GM18951 (cell line): Measurements from ENCODE around the gene RALBP1.
"Not testable (repeated sequence)": the region's sequence is repeated elsewhere in the genome, so short reads cannot be mapped to it uniquely, and the experiment has no call there.

ENCODE experiments used
- POLR2A ChIP-seq: IDR thresholded peaks from 4 replicates; pipeline ENCODE4 v1.6.1; 2011; ENCODE audit warnings: mild to moderate bottlenecking; ENCODE audit not compliant: insufficient read length, insufficient read depth; ENCODE audit errors: extremely low read depth
- in situ Hi-C: fragments of 300-500 bp; cut with MboI; formaldehyde crosslinking; loops from one replicate; pipeline ENCODE4 v1.12.0; 2022; ENCODE audit warnings: low sequenced_read_pairs, mixed read lengths, inconsistent platforms; ENCODE audit not compliant: unreplicated experiment

Gene RALBP1

GRCh38 chr18:9444549-9444948 is 30.8 kb upstream of the RALBP1 start:
- no peak for TF ChIP-seq POLR2A
- in situ Hi-C loops: no loop called here

DNA sequence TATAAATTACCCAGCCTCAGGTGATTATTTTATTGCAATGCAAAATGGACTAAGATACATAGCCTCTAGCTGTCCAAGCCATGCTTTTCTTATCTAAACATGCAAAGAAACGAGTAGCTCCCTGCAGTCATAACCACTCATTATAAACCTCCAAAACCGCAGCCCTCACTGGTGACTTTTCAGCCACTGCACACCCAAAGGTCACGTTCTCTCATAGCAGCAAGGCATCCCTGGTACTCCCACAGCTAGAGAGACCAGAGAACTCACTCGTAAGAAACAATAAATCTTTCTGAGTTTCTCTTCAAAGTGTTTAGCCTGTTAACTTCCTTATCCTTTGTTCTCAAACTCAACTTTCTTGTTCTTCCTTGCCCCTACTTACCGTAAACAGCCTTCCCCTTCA is 28.5 kb upstream of the RALBP1 start:
- TF ChIP-seq POLR2A: no peak
- in situ Hi-C loops: no loop called here

DNA sequence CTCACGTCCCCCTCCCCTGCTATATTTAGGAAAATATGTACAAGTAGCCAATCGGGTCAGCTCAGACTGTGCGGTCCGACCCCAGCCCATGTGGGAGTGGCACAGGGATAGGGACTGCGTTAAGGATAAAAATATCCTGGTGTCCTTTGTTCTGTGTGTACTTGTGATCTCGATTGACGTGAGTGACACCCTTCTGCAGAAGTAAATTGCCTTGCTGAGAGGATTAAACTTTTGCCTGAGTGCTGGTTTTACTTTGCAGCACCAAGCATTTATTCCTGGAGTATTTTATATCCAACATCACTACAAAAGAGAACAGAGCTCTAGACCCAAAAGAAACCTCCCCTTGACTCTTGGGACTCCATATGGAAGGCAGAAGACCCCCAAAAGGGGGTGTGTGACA is 28.0 kb upstream of the RALBP1 start:
- TF ChIP-seq POLR2A: no peak
- in situ Hi-C loops: no loop called here

- TF ChIP-seq POLR2A: no peak
- in situ Hi-C loops: no loop called here
These were observed 25.5 kb upstream of the RALBP1 start for GRCh38 chr18:9449600-9450414.

DNA sequence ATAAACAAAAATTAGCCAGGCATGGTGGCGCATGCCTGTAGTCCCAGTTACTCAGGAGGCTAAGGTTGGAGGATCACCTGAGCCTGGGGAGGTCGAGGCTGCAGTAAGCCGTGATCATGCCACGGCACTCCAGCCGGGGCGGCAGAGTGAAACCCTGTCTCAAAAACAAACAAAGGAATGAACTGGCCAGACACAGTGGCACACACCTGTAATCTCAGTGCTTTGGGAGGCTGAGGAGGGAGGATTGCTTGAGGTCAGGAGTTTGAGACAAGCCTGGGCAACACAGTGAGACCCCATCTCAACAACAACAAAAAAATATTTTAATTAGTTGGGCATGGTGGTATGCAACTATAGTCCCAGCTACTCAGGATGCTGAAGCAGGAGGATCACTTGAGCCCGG is 24.4 kb upstream of the RALBP1 start:
- in situ Hi-C loops: not testable (repeated sequence)

DNA sequence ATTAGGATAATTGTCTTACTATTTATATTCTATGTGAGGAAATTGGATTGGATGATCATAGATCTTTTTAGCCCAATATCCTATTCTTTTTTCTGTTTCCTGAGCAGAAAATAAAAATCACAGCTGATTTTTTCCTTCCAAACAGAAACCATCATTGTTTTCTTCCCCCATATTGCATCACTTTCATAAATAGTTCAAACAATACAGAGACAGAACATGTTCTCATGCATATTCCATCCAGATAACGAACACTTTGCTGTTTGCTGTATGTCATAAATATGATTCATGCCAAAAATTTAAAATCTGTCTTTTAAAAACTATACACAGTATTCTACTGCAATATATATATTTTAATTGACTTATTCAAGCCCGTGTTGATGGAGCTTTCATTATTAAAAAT is 22.0 kb upstream of the RALBP1 start:
- in situ Hi-C loops: no loop called here
- TF ChIP-seq POLR2A: no peak

- no peak for TF ChIP-seq POLR2A
- in situ Hi-C loops: no loop called here
These were observed 21.1 kb upstream of the RALBP1 start for GRCh38 chr18:9454061-9454703.

- TF ChIP-seq POLR2A: no peak
- in situ Hi-C loops: no loop called here
These were observed 19.4 kb upstream of the RALBP1 start for GRCh38 chr18:9455718-9456511.

DNA sequence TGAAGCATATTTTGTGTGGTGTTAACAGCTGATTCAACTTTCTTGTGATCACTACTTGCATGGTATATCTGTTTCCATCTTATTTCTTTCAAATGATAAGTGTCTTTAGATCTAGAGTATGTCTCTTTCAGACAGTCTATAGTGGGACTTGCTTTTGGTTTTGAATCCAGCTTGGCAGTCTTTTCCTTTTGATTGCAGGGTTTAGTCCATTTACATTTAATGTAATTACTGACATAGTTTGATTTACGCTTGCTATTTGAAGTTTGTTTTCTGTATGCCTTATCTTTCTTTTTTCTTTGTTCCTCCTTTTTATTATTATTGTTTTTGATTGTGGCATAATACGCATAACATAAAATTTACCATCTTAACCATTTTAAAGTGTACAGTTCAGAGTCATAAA is 9.2 kb upstream of the RALBP1 start:
- no peak for TF ChIP-seq POLR2A
- in situ Hi-C loops: no loop called here

GRCh38 chr18:9466846-9467245 is 8.5 kb upstream of the RALBP1 start:
- TF ChIP-seq POLR2A: no peak
- in situ Hi-C loops: no loop called here

GRCh38 chr18:9468998-9469397 is 6.3 kb upstream of the RALBP1 start:
- TF ChIP-seq POLR2A: no peak
- in situ Hi-C loops: no loop called here

- TF ChIP-seq POLR2A: no peak
- in situ Hi-C loops: no loop called here
These were observed 5.6 kb upstream of the RALBP1 start for GRCh38 chr18:9469685-9470084.

GRCh38 chr18:9474108-9474982 is 968 bp upstream of the RALBP1 start:
- TF ChIP-seq POLR2A: no peak
- in situ Hi-C loops: no loop called here
